ENCODE data around the gene HOMER2.

HOMER2 gene

DNA sequence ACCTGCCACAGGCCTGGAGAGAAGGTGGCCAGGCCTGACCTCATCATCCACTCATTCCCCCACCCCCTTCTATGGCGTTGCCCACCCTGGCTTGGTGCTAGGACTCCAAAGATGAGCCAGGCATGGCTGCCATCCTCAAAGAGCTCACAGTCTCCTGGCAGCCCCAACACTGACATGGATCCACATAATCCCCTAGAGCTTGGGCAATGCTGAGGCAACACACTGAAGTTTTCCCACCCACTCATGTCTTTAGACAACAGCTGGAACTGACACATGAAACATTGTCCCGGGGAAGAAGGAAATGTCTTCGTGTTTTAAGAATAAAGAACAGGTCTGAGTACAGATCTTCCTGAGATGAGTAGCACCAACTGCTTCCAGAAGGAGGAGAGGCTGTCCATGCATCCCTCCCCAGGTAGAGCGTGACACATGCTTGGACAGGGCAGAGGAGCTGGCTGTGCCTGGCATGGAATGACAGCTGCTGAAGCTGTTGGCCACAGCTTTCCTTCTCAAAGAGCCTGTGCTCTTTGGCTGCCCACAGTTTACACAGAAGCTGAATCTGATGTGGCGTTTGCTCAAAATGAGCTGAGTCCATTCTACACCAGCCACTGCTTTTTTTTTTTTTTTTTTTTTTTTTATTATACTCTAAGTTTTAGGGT, 70.1 kb downstream of the HOMER2 start:
- no peaks in the 10 kb centered on the region for H3K9me3 ChIP-seq
- no peak overlapping the region for H3K4me3 ChIP-seq (ENCODE audit: low read depth in 1 of 2, low read length in 1 of 2)
- H3K27ac ChIP-seq = no peak overlapping the region
- H3K36me3 ChIP-seq = no peaks in the 10 kb centered on the region
- H3K4me1 ChIP-seq (ENCODE audit: control insufficient read depth in 1 of 2, insufficient read depth in 1 of 2, low read depth in 1 of 2, low read length in 1 of 2) = no peaks in the 10 kb centered on the region
- no peaks in the 10 kb centered on the region for H3K27me3 ChIP-seq
- TF ChIP-seq, protein P1, sequence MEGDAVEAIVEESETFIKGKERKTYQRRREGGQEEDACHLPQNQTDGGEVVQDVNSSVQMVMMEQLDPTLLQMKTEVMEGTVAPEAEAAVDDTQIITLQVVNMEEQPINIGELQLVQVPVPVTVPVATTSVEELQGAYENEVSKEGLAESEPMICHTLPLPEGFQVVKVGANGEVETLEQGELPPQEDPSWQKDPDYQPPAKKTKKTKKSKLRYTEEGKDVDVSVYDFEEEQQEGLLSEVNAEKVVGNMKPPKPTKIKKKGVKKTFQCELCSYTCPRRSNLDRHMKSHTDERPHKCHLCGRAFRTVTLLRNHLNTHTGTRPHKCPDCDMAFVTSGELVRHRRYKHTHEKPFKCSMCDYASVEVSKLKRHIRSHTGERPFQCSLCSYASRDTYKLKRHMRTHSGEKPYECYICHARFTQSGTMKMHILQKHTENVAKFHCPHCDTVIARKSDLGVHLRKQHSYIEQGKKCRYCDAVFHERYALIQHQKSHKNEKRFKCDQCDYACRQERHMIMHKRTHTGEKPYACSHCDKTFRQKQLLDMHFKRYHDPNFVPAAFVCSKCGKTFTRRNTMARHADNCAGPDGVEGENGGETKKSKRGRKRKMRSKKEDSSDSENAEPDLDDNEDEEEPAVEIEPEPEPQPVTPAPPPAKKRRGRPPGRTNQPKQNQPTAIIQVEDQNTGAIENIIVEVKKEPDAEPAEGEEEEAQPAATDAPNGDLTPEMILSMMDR (IDR thresholded peaks at IDR 0.05) = no peak

DNA sequence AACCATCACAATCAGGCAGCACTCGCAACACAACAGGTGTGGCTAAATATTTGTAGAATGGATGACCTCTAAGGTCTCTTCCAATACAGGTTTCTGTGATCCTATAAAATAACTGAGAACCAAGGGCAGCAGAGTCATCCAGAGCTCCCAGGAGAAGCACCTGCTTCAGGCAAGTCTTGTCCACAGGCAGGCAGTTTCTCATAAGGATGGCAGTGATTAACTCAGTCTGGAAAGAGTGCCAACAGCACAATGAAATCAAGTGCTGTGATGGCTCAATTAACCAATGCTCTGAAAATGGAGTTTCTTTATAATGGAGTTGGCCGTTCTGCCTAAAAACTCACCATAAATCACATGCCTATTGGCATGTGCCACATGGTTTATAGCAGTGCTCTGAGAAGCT, 70.8 kb downstream of the HOMER2 start:
- Histone ChIP-seq H3K9me3 (no peaks in the 10 kb centered on the region), H3K4me1 (ENCODE audit: control insufficient read depth in 1 of 2, insufficient read depth in 1 of 2, low read depth in 1 of 2, low read length in 1 of 2) (no peaks in the 10 kb centered on the region)
- TF ChIP-seq, protein P1 (IDR thresholded peaks at IDR 0.05) = no peak

DNA sequence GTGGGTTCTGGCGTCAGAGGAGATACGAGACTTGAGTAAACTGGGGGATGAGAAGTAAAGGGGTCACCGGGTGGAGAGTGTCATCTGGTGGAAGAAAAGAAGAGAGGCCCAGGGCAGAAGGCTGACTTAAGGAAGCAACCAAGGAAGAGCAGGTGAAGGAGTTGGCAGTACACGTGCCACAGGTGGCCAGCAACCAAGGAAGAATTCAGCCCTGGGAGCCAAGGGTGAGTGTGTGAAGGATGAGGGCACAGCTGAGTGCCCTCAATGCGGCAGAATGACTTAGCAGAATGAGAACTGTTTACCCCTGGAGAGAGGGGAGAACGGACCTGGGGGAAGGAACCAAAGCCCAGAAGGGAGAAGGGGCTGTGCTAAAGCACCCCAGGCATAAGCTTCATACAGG, 71.8 kb downstream of the HOMER2 start:
- H3K36me3 ChIP-seq = no peaks in the 10 kb centered on the region
- TF ChIP-seq, protein P1 (IDR thresholded peaks at IDR 0.05) = no peak
- H3K4me3 ChIP-seq (ENCODE audit: low read depth in 1 of 2, low read length in 1 of 2) = no peak overlapping the region
- H3K9me3 ChIP-seq = no peaks in the 10 kb centered on the region
- H3K4me1 ChIP-seq (ENCODE audit: control insufficient read depth in 1 of 2, insufficient read depth in 1 of 2, low read depth in 1 of 2, low read length in 1 of 2) = no peaks in the 10 kb centered on the region
- H3K27me3 ChIP-seq = no peaks in the 10 kb centered on the region
- no peak overlapping the region for H3K27ac ChIP-seq

More for the DNA sequence above, 70.8 kb downstream of the HOMER2 start:
- Histone ChIP-seq H3K4me3 (ENCODE audit: low read depth in 1 of 2, low read length in 1 of 2) (no peak overlapping the region), H3K27ac (no peak overlapping the region), H3K36me3 (no peaks in the 10 kb centered on the region), H3K27me3 (no peaks in the 10 kb centered on the region)

DNA sequence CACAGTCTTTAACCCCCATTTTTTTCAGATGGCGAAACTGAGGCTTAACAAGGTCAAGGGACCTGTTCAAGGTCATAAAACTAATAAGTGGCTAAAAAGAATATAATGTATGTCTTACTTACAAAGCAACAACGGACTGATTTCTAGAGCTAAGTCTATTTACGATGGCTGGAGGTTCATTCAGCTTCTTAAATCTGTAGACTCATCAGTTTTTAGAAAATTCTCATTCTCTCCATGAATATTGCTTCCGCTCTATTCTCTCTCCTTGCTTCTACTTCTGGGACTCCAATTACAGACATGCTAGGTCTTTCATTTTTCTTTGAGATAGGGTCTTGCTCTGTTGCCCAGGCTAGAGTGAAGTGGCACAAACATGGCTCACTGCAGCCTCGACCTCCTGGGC, 74.2 kb downstream of the HOMER2 start:
- Histone ChIP-seq H3K9me3 (no peaks in the 10 kb centered on the region), H3K27me3 (no peaks in the 10 kb centered on the region), H3K4me3 (ENCODE audit: low read depth in 1 of 2, low read length in 1 of 2) (no peak overlapping the region), H3K36me3 (no peaks in the 10 kb centered on the region), H3K27ac (no peak overlapping the region), H3K4me1 (ENCODE audit: control insufficient read depth in 1 of 2, insufficient read depth in 1 of 2, low read depth in 1 of 2, low read length in 1 of 2) (no peaks in the 10 kb centered on the region)
- TF ChIP-seq, protein P1 (IDR thresholded peaks at IDR 0.05) = no peak

DNA sequence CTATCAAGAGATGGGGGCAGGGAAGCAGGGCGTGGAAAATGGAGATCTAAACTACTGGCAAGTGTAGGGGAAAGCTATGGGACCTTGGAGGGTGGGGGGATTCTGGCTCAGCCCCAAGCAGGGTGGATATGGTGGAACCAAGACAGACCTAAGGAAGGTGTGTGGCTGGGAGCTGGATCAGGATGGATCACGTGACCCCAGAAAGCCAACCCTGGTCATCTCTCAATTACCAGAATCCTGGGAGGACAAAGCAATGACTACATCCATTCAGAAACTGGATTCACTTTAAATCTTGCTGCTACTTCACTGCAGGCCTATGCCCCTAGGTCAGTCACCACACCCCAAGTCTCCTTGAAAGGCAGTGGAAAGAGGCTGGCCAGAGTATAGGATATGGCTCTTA, 74.7 kb downstream of the HOMER2 start:
- H3K27ac ChIP-seq = no peak overlapping the region
- H3K9me3 ChIP-seq = no peaks in the 10 kb centered on the region
- no peaks in the 10 kb centered on the region for H3K4me1 ChIP-seq (ENCODE audit: control insufficient read depth in 1 of 2, insufficient read depth in 1 of 2, low read depth in 1 of 2, low read length in 1 of 2)
- H3K27me3 ChIP-seq = no peaks in the 10 kb centered on the region
- no peak overlapping the region for H3K4me3 ChIP-seq (ENCODE audit: low read depth in 1 of 2, low read length in 1 of 2)
- TF ChIP-seq, protein P1 (IDR thresholded peaks at IDR 0.05) = no peak
- no peaks in the 10 kb centered on the region for H3K36me3 ChIP-seq

All from neutrophil (primary cell).